Measurements from ENCODE around the gene PRRG1. TPM values are rescaled to one million over a fixed set of nuclear protein-coding genes. Genes with fewer than 3 reads are reported as not detected.

PRRG1 gene
- total and polyA plus RNA-seq, 9 donors: 3.3 to 11.1 (median 8.3) TPM

DNA sequence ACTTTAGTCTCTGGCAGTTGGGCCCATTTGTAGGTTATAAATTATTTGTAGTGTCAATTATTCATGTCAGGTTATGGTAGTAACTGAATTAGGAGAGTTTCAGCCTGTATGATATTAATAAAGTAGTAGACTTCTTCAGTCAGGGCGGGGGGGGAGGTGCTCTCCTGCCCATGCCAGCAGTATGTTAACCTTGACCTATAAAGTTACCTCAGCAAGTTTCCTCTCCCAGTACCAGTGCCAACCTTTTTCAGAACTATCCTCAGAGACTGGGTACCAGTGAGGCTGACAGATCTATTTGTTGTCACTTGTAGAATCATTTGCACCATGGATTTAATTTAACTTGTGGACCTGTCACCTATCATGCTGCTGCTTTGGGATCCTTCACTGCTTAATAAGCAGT, 88.0 kb downstream of the PRRG1 start:
- no peak for TF ChIP-seq POLR2A (IDR thresholded peaks at IDR 0.05)
- no peak for TF ChIP-seq CTCF (IDR thresholded peaks at IDR 0.05)
- no peak for TF ChIP-seq EP300 (IDR thresholded peaks at IDR 0.05)
- no peak for DNase-seq
- Histone ChIP-seq H3K36me3 (no peaks in the 10 kb centered on the region), H3K4me1 (ENCODE audit: insufficient read depth) (no peaks in the 10 kb centered on the region), H3K27me3 (no peaks in the 10 kb centered on the region), H3K27ac (no peak overlapping the region), H3K4me3 (no peak overlapping the region), H3K9me3 (no peaks in the 10 kb centered on the region)
- WGBS, 3 donors: 42 to 60% (median 44%) methylated on average over 1 of the region's 1 CpG
- intact Hi-C loops (cut with DNase I): no loop called here

DNA sequence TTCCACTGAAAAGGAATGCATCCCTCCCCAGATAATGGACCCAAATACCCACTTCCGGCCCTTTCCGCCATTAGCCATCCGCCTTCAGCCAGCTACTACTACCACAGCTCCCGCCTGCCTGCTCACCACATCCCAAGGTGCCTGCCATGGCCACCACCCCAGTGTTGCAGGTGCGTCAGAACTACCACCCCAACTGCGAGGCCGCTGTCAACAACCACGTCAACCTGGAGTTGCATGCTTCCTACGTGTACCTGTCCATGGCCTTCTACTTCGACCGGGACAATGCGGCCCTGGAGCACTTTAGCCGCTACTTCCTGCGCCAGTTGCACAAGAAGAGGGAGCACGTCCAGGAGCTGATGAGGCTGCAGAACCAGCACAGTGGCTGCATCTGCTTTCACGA, 92.2 kb downstream of the PRRG1 start:
- H3K9me3 ChIP-seq: no peaks in the 10 kb centered on the region
- H3K36me3 ChIP-seq: no peaks in the 10 kb centered on the region
- no peaks in the 10 kb centered on the region for H3K4me1 ChIP-seq (ENCODE audit: insufficient read depth)
- DNase-seq: no peak
- intact Hi-C loops (cut with DNase I): no loop called here
- H3K27ac ChIP-seq: no peak overlapping the region
- TF ChIP-seq CTCF (IDR thresholded peaks at IDR 0.05) (no peak), POLR2A (IDR thresholded peaks at IDR 0.05) (no peak), EP300 (IDR thresholded peaks at IDR 0.05) (no peak)
- H3K27me3 ChIP-seq: no peaks in the 10 kb centered on the region
- no peak overlapping the region for H3K4me3 ChIP-seq
- WGBS, 3 donors: 92 to 93% (median 92%) methylated on average over 16 of the region's 16 CpGs

DNA sequence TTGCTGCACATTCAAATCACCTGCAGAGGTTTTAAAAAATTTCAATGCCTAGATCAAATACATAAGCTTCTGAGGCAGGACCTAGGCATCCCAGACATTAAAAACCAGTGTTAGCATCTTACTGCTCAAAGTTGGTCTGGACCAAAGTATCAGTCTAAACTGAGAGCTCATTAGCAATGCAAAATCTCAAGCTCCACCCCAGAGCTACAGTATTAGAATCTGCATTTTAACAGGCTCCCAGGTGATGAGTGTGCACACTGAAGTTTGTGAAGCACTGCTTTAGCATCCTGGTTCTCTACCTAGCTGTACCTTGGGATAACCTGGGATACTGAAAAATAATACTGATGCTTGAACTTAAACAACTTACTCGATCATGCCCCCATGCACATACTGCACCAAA, 96.0 kb downstream of the PRRG1 start:
- H3K9me3 ChIP-seq: no peaks in the 10 kb centered on the region
- DNase-seq: no peak
- TF ChIP-seq EP300 (IDR thresholded peaks at IDR 0.05) (no peak), CTCF (IDR thresholded peaks at IDR 0.05) (no peak), POLR2A (IDR thresholded peaks at IDR 0.05) (no peak)
- H3K27ac ChIP-seq: no peak overlapping the region
- H3K27me3 ChIP-seq: no peaks in the 10 kb centered on the region
- no peak overlapping the region for H3K4me3 ChIP-seq
- no peaks in the 10 kb centered on the region for H3K4me1 ChIP-seq (ENCODE audit: insufficient read depth)
- 59 to 76% (median 62%) methylated on average over 1 of the region's 1 CpG for WGBS, 3 donors
- no peaks in the 10 kb centered on the region for H3K36me3 ChIP-seq
- intact Hi-C loops (cut with DNase I): no loop called here

DNA sequence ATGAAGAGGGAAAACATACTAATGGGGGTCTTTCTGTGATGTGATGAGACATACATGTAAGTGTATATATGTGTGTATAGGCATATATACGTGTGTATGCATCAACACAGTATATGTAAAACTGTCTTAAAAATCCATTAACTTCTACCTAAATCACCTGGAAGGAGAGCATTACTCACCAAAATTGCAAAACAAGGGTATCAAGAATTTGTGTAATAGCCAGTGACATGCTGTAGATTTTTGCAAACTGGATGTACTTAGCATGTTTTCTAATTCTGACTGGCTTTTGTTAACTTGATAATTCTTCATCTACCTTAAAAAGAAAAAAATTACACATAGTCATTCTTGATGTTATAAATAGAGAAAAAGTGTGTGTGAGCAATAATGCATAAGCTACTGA, 104.7 kb downstream of the PRRG1 start:
- Histone ChIP-seq H3K27ac (no peak overlapping the region), H3K27me3 (no peaks in the 10 kb centered on the region), H3K36me3 (no peaks in the 10 kb centered on the region), H3K4me3 (no peak overlapping the region), H3K4me1 (ENCODE audit: insufficient read depth) (no peaks in the 10 kb centered on the region), H3K9me3 (no peaks in the 10 kb centered on the region)
- WGBS, 3 donors: 71 to 83% (median 82%) methylated on average over 1 of the region's 1 CpG
- TF ChIP-seq POLR2A (IDR thresholded peaks at IDR 0.05): no peak
- TF ChIP-seq CTCF (IDR thresholded peaks at IDR 0.05): no peak
- TF ChIP-seq EP300 (IDR thresholded peaks at IDR 0.05): no peak
- DNase-seq: no peak
- intact Hi-C loops (cut with DNase I): no loop called here

All from ovary (tissue), 9 donors.